GM19351 (cell line): ENCODE data around the gene MFAP2.

Source experiments
- ATAC-seq: cut with Tn5 transposase; IDR thresholded peaks from one replicate; pipeline ENCODE4 v1.9.1; 2021; ENCODE audit warnings: mild to moderate bottlenecking, moderate library complexity; ENCODE audit not compliant: unreplicated experiment

MFAP2 gene

GRCh38 chr1:17008208-17008855, 27.9 kb upstream of the MFAP2 start:
- ATAC-seq: no peak

GRCh38 chr1:17007121-17007520, 26.7 kb upstream of the MFAP2 start:
- ATAC-seq: no peak

GRCh38 chr1:17005365-17005740, 24.9 kb upstream of the MFAP2 start:
- ATAC-seq: no peak

- no peak for ATAC-seq
Observed at GRCh38 chr1:17004466-17005364, 24.3 kb upstream of the MFAP2 start.

GRCh38 chr1:17002524-17002902, 22.1 kb upstream of the MFAP2 start:
- no peak for ATAC-seq

GRCh38 chr1:17001760-17002523, 21.5 kb upstream of the MFAP2 start:
- no peak for ATAC-seq

DNA sequence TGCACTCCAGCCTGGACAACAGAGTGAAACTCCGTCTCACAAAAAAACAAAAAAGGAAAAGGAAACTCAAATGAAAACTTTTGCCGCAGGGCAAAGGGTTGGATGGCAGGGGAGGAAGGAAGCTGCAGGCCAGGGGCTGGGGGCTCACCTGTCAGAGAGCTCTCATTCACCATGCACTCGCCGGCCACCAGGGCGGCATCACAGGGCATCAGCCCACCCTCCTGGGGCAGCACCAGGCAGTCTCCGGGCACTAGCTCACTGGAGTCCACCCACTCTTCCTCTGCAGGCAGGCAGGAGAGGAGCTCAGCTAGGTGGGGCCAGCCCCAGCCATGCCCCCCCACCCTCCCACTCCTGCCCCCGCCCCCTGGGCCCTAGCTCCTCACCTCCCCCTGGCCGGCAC, 19.4 kb upstream of the MFAP2 start:
- no peak for ATAC-seq

DNA sequence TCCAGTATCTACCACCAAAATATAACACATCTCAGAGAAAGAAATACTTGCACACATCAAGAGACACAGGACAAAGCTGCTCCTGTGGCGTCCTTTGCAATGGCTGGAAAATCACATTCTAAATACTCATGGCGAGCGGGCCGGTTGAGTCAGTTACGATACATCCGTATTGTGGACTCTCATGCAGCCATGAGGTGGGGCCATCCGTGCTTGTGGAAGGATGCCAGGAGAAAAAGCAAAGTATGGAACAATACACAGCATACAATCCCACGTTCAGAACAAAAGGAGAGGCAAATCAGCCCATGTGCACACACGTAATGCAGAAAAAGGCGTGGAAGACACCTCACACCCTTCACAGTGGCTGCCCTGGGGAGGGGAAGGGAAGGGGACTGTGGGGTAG, 18.2 kb upstream of the MFAP2 start:
- no peak for ATAC-seq

- no peak for ATAC-seq
Observed at GRCh38 chr1:16996845-16997244, 16.4 kb upstream of the MFAP2 start.

GRCh38 chr1:16993521-16994038, 13.2 kb upstream of the MFAP2 start:
- ATAC-seq: no peak

DNA sequence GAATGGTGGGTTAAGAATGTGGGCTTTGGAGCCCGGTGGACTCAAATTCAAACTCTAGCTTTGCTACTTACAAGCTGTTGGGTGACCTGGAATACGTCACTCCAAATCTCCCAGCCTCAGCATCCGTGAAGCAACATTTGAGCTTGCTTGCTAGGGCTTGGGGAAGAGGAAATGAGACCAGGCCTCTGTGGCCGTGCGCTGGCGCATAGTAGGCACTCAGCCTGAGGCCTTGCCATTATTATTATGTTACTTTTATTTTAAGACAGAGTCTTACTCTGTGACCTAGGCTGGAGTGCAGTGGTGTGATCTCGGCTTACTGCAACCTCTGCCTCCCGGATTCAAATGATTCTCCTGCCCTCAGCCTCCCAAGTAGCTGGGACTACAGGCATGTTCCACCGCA, 12.3 kb upstream of the MFAP2 start:
- no peak for ATAC-seq

GRCh38 chr1:16992102-16992501, 11.7 kb upstream of the MFAP2 start:
- no peak for ATAC-seq

GRCh38 chr1:16991571-16991970, 11.2 kb upstream of the MFAP2 start:
- no peak for ATAC-seq

GRCh38 chr1:16989676-16990391, 9.4 kb upstream of the MFAP2 start:
- no peak for ATAC-seq

DNA sequence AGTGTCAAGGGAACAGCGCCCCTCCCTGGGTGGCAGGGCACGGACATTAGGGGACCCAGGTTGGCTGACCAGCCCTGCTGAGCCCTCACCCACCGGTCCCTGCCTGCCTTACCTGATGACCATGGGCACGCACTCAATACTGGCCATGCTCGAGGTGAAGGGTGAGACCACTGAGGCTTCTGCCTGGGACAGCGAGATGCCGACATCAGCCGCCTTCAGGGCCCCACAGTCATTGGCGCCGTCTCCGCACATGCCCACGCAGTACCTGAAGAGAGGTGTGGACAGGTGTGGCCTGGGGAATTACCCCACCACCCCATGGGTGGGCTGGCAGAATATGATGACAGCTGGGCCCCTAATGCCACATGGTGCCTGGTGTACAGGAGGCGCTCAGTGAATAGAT, 7.8 kb upstream of the MFAP2 start:
- no peak for ATAC-seq

GRCh38 chr1:16986962-16987361, 6.5 kb upstream of the MFAP2 start:
- ATAC-seq: no peak

GRCh38 chr1:16986560-16986959, 6.1 kb upstream of the MFAP2 start:
- no peak for ATAC-seq

- ATAC-seq: no peak
Observed at GRCh38 chr1:16986113-16986512, 5.7 kb upstream of the MFAP2 start.

GRCh38 chr1:16984717-16985116, 4.3 kb upstream of the MFAP2 start:
- no peak for ATAC-seq

DNA sequence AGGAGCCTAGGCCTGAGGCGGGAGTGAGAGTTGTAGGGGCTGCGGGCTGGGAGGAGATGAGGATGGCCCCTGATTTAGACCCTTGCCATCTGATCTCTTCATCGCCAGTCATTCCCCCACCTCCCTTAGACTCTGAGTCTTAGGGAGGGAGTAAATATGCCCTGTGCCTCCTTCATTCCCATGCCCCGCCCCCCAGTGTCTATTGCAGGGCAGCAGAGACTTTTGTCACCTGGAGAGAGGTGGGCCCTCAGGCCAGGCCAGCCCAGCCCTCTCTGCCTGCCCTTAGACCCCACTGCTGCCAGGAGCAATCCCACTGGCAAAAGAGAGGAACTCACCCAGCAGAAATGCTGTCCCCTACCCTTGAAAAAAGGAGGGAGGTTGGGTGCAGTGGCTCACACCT, 3.2 kb upstream of the MFAP2 start:
- ATAC-seq: no peak

DNA sequence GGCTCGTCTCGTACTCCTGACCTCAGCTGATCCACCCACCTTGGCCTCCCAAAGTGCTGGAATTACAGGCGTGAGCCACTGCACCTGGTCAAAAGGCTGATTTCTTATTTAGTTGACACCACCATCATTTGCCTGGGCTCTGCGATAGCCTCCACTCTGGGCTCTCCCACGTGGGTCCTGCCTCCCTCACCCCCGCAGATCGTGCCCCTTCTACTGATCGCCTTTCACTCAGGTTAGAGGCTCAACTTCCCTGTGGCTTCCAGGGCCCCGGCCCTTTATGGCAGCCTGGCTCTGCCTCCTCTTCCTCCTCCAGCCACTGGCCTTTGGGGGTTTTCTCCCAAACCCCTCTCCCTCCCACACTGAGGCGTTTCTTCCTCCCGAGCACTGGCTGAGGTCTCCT, 2.5 kb upstream of the MFAP2 start:
- ATAC-seq: no peak
